Suppressor macrophage treated with lipopolysaccharide for 1 hour (primary cell): ENCODE measurements around the gene SNX1.
"Not testable (repeated sequence)": the region's sequence is repeated elsewhere in the genome, so short reads cannot be mapped to it uniquely, and the experiment has no call there.

Source experiments
- DNase-seq, 3 donors: peaks; one replicate each; pipeline ENCODE4 v3.0.0-alpha.2; 2020 to 2022

The SNX1 gene

GRCh38 chr15:64082757-64083156 lies 13.0 kb upstream of the SNX1 start:
- no peak for DNase-seq

- DNase-seq = peak; percentile 76 to 90 (median 88)
Observed at GRCh38 chr15:64089543-64090280, 6.1 kb upstream of the SNX1 start.

- peak; percentile 81 to 87 (median 84) for DNase-seq
Observed at GRCh38 chr15:64090527-64090926, 5.3 kb upstream of the SNX1 start.

GRCh38 chr15:64092075-64092820 lies 3.5 kb upstream of the SNX1 start:
- peak in 2 of 3 donors; percentile 42 to 43 for DNase-seq

GRCh38 chr15:64092864-64093626 lies 2.7 kb upstream of the SNX1 start:
- peak; percentile 61 to 70 (median 64) for DNase-seq

GRCh38 chr15:64093627-64094417 lies 2.0 kb upstream of the SNX1 start, which contains the start of gene CIAO2A:
Gene CIAO2A (minus strand): TSS chr15:64093838. CDS start chr15:64093768, 70 bp downstream.
- DNase-seq = peak; percentile 97 to 100 (median 99)

GRCh38 chr15:64095431-64095794 lies 369 bp upstream of the SNX1 start:
- no peak for DNase-seq

GRCh38 chr15:64096668-64097384 lies 1.0 kb downstream of the SNX1 start:
- DNase-seq = peak; percentile 50 to 66 (median 56)

GRCh38 chr15:64099379-64099778 lies 3.6 kb downstream of the SNX1 start:
- no peak for DNase-seq

GRCh38 chr15:64100958-64101357 lies 5.2 kb downstream of the SNX1 start:
- DNase-seq = peak; percentile 51 to 87 (median 87)

- no peak for DNase-seq
Observed at GRCh38 chr15:64102497-64102896, 6.7 kb downstream of the SNX1 start.

- peak; percentile 62 to 86 (median 78) for DNase-seq
Observed at GRCh38 chr15:64105113-64105704, 9.4 kb downstream of the SNX1 start.

- DNase-seq = no peak
Observed at GRCh38 chr15:64107337-64107736, 11.6 kb downstream of the SNX1 start.

- DNase-seq = not testable (repeated sequence)
Observed at GRCh38 chr15:64110108-64110701, 14.4 kb downstream of the SNX1 start.

GRCh38 chr15:64110950-64111678 lies 15.3 kb downstream of the SNX1 start:
- no peak for DNase-seq

- DNase-seq = no peak
Observed at GRCh38 chr15:64111679-64112050, 15.9 kb downstream of the SNX1 start.

- DNase-seq = no peak
Observed at GRCh38 chr15:64112073-64112772, 16.4 kb downstream of the SNX1 start.

GRCh38 chr15:64112904-64113303 lies 17.1 kb downstream of the SNX1 start:
- peak; percentile 30 to 70 (median 62) for DNase-seq

GRCh38 chr15:64117759-64118487 lies 22.1 kb downstream of the SNX1 start:
- no peak for DNase-seq
